Naive B cell (primary cell): ENCODE data around the gene KISS1R. TPM values are rescaled to one million over a fixed set of nuclear protein-coding genes. Genes with fewer than 3 reads are reported as not detected.
"Not testable (repeated sequence)": the region's sequence is repeated elsewhere in the genome, so short reads cannot be mapped to it uniquely, and the experiment has no call there.

Experiments used
- ATAC-seq, 2 donors: fragments of 150-1000 bp; cut with Tn5 transposase; 2 replicates each; pipeline ENCODE4 v1.10.0; 2021; ENCODE audit warnings: low read depth in 2 of 2, mild to moderate bottlenecking in 2 of 2, moderate library complexity in 2 of 2
- DNase-seq: peaks from one replicate; pipeline ENCODE4 v3.0.0; 2022
- H3K27ac Mint-ChIP-seq, 6 donors: one replicate each; pipeline ENCODE4 v1.8.0; 2020 to 2022; ENCODE audit warnings: mild to moderate bottlenecking in 6 of 6, mixed read lengths in 6 of 6, moderate library complexity in 5 of 6, inconsistent platforms in 2 of 6
- H3K27me3 Mint-ChIP-seq, 3 donors: one replicate each; pipeline ENCODE4 v1.8.0; 2021 to 2022; ENCODE audit warnings: mixed read lengths in 3 of 3, mild to moderate bottlenecking in 1 of 3
- H3K36me3 Mint-ChIP-seq, 2 donors: one replicate each; pipeline ENCODE4 v1.8.0; 2020 to 2022; ENCODE audit warnings: mixed read lengths in 2 of 2, inconsistent platforms in 1 of 2, mild to moderate bottlenecking in 1 of 2
- H3K4me1 Mint-ChIP-seq, 3 donors: one replicate each; pipeline ENCODE4 v1.8.0; 2020 to 2022; ENCODE audit warnings: mixed read lengths in 3 of 3, inconsistent platforms in 1 of 3, mild to moderate bottlenecking in 1 of 3, moderate library complexity in 1 of 3
- H3K4me3 Mint-ChIP-seq, 8 donors: one replicate each; pipeline ENCODE4 v1.8.0; 2020 to 2022; ENCODE audit warnings: mild to moderate bottlenecking in 8 of 8, mixed read lengths in 8 of 8, moderate library complexity in 8 of 8, inconsistent platforms in 2 of 8
- H3K9me3 Mint-ChIP-seq, 7 donors: one replicate each; pipeline ENCODE4 v1.8.0; 2020 to 2022; ENCODE audit warnings: mixed read lengths in 7 of 7, mild to moderate bottlenecking in 5 of 7, inconsistent platforms in 2 of 7, moderate library complexity in 1 of 7
- polyA plus RNA-seq, 6 donors: library from polyadenylated mRNA; unstranded; fragments of 300-500 nt; fragmentation: Illumina TruSeq; gene quantifications; one replicate each; pipeline ENCODE4 v1.2.3, GENCODE V29; 2021; ENCODE audit warnings: low read depth in 6 of 6

The KISS1R gene
- polyA plus RNA-seq, 6 donors from 2014 or later, result 0.17 to 0.42 (median 0.33) TPM; not detected in 2

DNA sequence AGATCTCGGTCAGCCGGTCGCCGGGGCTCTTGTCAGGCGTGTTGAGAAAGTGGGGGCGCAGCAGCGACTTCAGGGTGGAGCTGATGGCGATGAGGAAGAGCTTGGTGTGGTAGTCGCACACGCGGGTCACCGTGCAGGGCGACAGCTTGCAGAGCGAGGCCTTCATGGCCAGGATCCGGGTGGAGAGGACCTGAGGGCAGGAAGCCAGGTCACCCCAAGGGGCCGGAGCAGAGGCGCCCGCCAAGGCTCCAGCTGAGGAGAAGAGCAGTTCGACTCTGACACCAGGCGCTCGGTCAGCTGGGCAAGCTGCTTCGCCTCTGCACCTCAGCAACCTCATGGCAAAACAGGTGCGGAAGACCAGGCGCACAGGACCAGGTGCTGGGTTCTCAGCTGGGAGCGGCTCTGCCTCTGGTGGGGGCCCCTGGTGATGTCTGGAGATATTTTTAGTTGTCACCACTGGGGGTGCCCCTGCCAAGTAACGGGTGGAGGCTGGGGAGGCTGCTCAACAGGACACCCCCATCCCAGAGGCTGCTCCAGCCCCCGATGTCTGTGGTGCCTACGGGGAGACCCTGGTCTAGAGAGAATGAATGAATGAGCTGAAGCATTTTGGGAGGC, 41.8 kb upstream of the KISS1R start:
- Mint-ChIP-seq H3K36me3 (peaks cover 0 to 4% of the 10 kb centered on the region in 2 donors), H3K4me3 (peak overlapping the region in 1 of 8 donors; percentile 20), H3K27ac (peak overlapping the region in 1 of 6 donors; percentile 49), H3K9me3 (no peaks in the 10 kb centered on the region), H3K4me1 (peaks cover 8 to 14% (median 11%) of the 10 kb centered on the region in 3 donors), H3K27me3 (no peaks in the 10 kb centered on the region)
- ATAC-seq, result no peak
- DNase-seq, result no peak

DNA sequence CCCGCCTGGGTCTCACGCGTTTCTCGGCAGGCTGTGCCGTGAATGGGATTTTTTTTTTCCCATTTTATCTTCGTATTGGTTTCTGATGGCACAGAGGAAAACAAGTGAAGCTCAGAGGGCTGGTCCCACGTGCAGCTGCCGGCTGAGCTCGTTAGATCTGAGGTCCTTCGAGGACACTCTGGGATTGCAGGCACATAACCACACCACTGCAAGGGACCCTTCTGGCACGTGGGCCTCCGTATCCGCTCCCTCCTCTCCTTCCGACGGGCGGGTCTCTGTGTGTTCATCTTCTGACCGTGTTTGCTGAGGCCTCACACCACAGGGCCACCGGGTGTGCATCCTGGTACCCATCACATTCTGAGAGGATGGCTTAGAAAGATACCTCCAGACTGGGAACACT, 41.0 kb upstream of the KISS1R start:
- H3K4me3 Mint-ChIP-seq, result no peak overlapping the region
- ATAC-seq, result no peak
- peaks cover 8 to 14% (median 10%) of the 10 kb centered on the region in 3 donors for H3K4me1 Mint-ChIP-seq
- H3K27ac Mint-ChIP-seq, result peak overlapping the region in 2 of 6 donors; percentile 16 to 71
- DNase-seq, result no peak
- no peaks in the 10 kb centered on the region for H3K9me3 Mint-ChIP-seq
- H3K27me3 Mint-ChIP-seq, result no peaks in the 10 kb centered on the region
- no peaks in the 10 kb centered on the region for H3K36me3 Mint-ChIP-seq

DNA sequence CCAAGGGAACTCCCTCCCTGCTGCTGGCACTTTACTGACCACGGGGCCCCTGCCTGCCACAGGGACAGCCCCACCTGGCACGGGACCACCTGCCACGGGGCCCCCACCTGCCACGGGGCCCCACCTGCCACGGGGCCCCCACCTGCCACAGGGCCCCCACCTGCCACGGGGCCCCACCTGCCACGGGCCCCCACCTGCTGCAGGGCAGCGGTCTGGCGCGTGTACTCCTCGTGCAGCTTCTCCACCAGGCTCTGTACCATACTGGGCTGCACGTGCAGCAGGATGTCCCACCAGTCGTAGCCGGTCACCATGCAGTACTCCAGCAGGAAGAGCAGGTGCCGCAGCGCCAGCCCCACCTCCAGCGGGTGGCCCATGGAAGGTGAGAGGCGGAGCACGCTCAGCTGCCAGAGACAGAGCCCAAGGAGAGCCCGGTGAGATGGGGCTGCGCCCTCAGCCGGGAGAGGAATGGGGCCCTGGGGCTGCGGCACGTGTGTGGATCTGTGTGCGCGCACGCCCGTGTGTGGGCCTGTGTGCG, 40.3 kb upstream of the KISS1R start:
- Mint-ChIP-seq H3K4me1 (peaks cover 8 to 14% (median 10%) of the 10 kb centered on the region in 3 donors), H3K4me3 (no peak overlapping the region), H3K9me3 (no peaks in the 10 kb centered on the region), H3K27ac (no peak overlapping the region), H3K36me3 (no peaks in the 10 kb centered on the region), H3K27me3 (no peaks in the 10 kb centered on the region)
- ATAC-seq (no peak), DNase-seq (no peak)

DNA sequence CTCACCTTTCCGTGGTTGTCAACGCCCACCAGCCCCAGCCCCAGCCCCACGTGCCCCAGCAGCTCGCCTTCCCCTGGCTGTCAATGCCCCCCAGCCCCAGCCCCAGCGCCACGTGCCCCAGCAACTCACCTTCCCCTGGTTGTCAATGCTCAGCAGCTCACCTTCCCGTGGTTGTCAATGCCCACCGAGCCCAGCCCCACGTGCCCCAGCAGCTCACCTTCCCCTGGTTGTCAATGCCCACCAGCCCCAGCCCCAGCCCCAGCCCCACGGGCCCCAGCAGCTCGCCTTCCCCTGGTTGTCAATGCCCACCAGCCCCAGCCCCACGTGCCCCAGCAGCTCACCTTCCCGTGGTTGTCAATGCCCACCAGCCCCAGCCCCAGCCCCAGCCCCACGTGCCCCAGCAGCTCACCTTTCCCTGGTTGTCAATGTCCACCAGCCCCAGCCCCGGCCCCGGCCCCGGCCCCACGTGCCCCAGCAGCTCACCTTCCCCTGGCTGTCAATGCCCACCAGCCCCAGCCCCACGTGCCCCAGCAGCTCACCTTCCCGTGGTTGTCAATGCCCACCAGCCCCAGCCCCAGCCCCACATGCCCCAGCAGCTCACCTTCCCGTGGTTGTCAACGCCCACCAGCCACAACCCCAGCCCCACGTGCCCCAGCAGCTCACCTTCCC, 39.0 kb upstream of the KISS1R start:
- H3K9me3 Mint-ChIP-seq, H3K4me1 Mint-ChIP-seq, H3K4me3 Mint-ChIP-seq, DNase-seq, H3K36me3 Mint-ChIP-seq, ATAC-seq, H3K27ac Mint-ChIP-seq, H3K27me3 Mint-ChIP-seq: not testable (repeated sequence)

DNA sequence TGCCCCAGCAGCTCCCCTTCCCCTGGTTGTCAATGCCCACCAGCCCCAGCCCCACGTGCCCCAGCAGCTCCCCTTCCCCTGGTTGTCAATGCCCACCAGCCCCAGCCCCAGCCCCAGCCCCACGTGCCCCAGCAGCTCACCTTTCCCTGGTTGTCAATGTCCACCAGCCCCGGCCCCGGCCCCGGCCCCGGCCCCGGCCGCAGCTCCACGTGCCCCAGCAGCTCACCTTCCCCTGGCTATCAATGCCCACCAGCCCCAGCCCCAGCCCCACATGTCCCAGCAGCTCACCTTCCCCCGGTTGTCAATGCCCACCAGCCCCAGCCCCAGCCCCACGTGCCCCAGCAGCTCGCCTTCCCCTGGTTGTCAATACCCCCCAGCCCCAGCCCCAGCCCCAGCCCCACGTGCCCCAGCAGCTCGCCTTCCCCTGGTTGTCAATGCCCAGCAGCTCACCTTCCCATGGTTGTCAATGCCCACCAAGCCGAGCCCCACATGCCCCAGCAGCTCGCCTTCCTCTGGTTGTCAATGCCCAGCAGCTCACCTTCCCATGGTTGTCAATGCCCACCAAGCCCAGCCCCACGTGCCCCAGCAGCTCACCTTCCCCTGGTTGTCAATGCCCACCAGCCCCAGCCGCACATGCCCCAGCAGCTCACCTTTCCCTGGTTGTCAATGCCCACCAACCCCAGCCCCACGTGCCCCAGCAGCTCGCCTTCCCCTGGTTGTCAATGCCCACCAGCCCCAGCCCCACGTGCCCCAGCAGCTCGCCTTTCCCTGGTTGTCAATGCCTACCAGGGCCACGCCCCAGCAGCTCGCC, 38.2 kb upstream of the KISS1R start:
- not testable (repeated sequence) for H3K9me3 Mint-ChIP-seq, H3K27me3 Mint-ChIP-seq, ATAC-seq, H3K4me1 Mint-ChIP-seq, DNase-seq, H3K27ac Mint-ChIP-seq, H3K36me3 Mint-ChIP-seq, H3K4me3 Mint-ChIP-seq

DNA sequence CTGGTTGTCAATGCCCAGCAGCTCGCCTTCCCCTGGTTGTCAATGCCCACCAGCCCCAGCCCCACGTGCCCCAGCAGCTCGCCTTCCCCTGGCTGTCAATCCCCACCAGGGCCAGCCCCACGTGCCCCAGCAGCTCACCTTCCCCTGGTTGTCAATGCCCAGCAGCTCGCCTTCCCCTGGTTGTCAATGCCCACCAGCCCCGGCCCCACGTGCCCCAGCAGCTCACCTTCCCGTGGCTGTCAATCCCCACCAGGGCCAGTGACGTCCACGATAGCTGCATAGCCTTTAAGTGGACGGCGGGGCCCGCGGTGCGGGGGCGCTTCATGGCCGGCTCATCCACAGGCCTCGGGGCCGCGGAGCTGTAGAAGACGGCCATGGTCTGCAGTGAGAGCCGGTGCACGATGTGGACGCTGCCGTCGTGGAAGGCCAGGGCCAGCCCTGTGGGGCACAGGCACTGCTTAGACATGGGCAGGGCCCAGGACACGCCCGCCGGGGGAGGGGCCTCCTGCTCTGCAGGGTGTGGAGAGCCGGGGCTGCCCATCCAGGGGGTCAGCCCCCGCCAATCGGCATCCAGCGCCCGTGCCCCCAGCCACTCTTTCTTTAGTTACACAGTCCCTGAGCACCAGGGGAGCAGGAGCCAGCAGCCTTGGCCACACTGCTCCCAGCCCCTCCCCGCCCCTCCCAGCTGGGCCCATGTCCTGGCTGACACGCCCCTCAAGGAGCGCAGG, 37.3 kb upstream of the KISS1R start:
- H3K4me3 Mint-ChIP-seq, result no peak overlapping the region
- peaks cover 2 to 8% (median 5%) of the 10 kb centered on the region in 3 donors for H3K4me1 Mint-ChIP-seq
- no peaks in the 10 kb centered on the region for H3K27me3 Mint-ChIP-seq
- no peak overlapping the region for H3K27ac Mint-ChIP-seq
- no peaks in the 10 kb centered on the region for H3K9me3 Mint-ChIP-seq
- DNase-seq (no peak), ATAC-seq (no peak)
- no peaks in the 10 kb centered on the region for H3K36me3 Mint-ChIP-seq

DNA sequence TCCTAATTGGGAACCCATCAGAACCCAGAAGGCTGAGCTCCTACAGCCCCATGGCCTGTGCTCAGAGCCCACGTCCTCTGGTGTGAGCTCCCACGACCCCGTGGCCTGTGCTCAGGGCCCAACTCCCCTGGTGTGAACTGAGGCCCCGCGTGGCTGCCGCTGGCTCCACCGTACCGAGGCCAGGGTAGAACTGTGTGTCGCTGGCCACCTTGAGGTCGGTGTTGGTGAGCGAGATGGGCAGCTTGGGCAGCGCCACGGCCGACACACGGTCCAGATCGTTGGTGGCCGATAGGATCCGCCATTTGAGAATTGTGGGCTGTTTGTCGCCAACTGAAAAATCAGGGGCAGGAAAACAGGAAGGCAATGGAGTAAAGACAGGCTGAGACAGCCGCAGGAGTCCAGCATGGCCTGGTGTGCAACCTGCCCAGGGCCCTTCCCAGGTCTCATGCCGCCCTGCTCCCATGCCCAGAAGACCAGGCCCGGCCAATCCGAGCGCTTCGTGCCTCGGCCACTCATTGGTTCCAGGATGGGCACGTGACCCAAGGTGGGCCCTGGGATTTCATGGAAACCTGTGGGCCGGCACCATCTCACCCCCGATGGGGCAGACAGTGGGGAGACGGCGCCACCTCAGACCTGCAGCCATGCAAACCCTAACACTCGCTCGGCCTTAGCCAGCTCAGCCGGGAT, 35.6 kb upstream of the KISS1R start:
- no peaks in the 10 kb centered on the region for H3K9me3 Mint-ChIP-seq
- no peaks in the 10 kb centered on the region for H3K36me3 Mint-ChIP-seq
- DNase-seq (no peak), ATAC-seq (no peak)
- peak overlapping the region in 1 of 6 donors; percentile 36 for H3K27ac Mint-ChIP-seq
- H3K4me3 Mint-ChIP-seq, result no peak overlapping the region
- no peaks in the 10 kb centered on the region for H3K27me3 Mint-ChIP-seq
- H3K4me1 Mint-ChIP-seq, result peaks cover 0 to 8% (median 5%) of the 10 kb centered on the region in 3 donors

DNA sequence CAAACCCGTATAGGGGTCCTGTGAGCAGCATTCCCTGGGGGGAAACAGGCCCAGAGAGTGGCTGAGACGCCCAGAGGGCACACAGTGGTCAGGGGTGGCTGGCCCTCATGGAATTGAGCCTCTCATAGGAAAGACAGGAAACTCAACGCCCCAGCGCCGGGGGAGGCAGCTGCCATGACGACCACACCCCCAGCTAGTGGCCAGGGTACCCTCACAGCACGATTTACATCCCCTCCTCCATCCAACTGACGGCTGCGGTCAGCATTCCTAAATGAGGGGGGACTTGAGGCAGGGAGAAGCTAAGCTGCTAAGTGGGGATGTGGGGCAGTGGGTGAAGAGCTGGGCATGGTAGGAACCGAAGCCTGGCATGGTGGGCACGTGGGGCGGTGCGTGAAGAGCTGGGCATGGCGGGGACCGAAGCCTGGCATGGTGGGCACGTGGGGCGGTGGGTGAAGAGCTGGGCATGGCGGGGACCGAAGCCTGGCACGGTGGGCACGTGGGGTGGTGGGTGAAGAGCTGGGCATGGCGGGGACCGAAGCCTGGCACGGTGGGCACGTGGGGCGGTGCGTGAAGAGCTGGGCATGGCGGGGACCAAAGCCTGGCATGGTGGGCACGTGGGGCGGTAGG, 34.1 kb upstream of the KISS1R start:
- no peaks in the 10 kb centered on the region for H3K9me3 Mint-ChIP-seq
- H3K4me3 Mint-ChIP-seq, result no peak overlapping the region
- H3K4me1 Mint-ChIP-seq, result peaks cover 2 to 8% (median 5%) of the 10 kb centered on the region in 3 donors
- no peaks in the 10 kb centered on the region for H3K36me3 Mint-ChIP-seq
- H3K27ac Mint-ChIP-seq, result peak overlapping the region in 1 of 6 donors; percentile 38
- no peak for DNase-seq
- no peaks in the 10 kb centered on the region for H3K27me3 Mint-ChIP-seq
- no peak for ATAC-seq

DNA sequence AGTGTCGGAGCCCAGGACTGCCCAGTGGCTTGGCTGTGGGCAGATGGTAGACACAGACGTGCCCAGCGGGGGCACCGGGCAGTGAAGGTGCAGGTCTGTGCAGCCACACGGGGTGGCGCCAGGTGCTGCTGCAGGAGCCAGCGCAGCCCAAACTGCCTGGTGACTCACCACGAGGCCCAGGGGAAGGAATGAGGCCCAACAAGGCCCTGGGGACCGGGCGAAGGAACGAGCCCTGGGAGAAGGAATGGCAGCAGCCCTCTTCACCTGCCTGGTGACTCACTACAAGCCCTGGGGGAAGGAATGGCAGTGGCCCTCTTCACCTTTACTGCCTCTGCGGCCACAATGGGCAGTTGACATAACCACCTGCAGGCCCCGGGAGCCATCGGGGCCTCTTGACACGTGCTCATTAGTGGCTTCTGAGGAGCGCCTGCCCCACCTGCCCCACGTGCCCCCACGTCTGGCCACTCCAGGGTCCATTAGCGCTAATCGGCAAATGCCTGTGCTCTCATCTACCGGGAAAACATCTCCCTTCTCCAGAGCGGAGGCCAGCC, 33.4 kb upstream of the KISS1R start:
- H3K27ac Mint-ChIP-seq, result peak overlapping the region in 1 of 6 donors; percentile 47
- H3K36me3 Mint-ChIP-seq, result no peaks in the 10 kb centered on the region
- ATAC-seq (no peak), DNase-seq (no peak)
- no peaks in the 10 kb centered on the region for H3K27me3 Mint-ChIP-seq
- peaks cover 2 to 8% (median 8%) of the 10 kb centered on the region in 3 donors for H3K4me1 Mint-ChIP-seq
- H3K9me3 Mint-ChIP-seq, result no peaks in the 10 kb centered on the region
- H3K4me3 Mint-ChIP-seq, result no peak overlapping the region

DNA sequence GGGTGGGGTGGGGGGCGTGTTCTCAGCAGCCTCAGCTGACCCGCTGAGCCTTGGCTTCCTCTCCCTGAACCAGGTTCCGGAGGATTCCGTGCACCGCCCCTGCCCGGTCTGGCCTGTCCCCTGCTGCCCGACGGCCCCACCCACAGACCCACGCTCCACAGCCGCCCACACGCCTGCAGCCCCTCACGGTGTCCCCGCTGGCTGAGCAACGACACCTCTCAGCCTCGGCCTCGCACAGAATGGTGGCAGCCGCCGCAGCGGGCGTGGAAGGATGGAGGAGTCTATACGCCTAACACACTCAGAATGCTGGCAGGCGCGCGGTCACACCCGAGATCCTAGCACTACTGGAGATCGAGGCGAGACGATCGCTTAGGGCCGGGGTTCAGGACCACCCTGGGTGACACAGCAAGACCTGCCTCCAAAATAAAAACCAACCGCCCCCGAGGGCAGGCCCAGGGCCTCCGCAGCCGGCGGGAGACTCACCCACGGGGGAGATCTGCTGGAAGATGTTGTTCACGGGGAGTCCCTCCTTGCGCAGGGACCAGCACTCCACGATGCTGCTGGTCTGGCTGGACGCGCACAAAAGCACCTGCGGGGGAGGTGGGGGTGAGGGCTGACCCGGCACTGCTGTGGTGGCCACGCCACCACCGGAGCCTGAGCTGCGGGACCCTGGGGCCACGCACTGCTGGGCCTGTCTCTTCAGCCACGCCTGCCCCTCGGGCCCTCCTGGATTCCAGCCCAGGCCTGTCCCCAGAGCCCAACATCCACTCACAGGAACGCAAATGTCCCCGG, 32.5 kb upstream of the KISS1R start:
- no peaks in the 10 kb centered on the region for H3K36me3 Mint-ChIP-seq
- no peaks in the 10 kb centered on the region for H3K9me3 Mint-ChIP-seq
- ATAC-seq, result no peak
- peak overlapping the region in 3 of 6 donors; percentile 36 to 86 (median 76) for H3K27ac Mint-ChIP-seq
- H3K4me1 Mint-ChIP-seq, result peaks cover 5 to 9% (median 7%) of the 10 kb centered on the region in 3 donors
- no peak overlapping the region for H3K4me3 Mint-ChIP-seq
- DNase-seq, result no peak
- no peaks in the 10 kb centered on the region for H3K27me3 Mint-ChIP-seq

DNA sequence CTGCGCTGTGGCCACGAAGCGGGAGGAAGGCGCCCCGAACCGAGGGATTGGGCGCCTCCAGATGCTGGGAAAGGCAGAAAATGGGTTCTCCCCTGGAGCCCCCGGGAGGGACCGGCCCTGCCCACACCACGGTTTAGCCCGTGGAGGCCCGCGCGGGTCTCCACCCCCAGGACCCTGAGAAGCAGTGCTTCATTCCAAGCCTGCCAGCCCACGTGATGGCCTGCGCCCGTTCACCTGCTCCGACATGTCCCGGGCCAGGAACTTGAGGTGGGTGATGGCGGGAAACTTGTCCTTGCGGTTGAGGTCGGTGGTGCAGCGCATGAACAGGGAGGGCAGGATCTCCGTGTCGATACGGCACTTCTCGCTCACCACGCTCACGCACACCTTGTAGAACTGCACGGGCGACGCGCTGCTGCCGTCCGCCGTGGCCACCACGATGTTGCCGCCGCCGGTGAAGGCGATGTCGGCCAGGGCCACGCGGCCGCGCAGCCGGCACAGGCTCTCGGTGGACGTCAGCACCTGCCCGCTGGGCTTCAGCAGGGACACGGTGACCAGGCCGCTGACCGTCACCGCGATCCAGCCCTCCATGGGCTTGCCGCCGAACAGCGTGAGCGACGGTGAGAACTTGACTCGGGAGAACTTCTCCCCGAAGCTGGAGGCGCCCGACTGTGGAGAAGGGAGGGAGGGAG, 31.5 kb upstream of the KISS1R start:
- H3K36me3 Mint-ChIP-seq, result no peaks in the 10 kb centered on the region
- peak overlapping the region in 1 of 6 donors; percentile 36 for H3K27ac Mint-ChIP-seq
- peaks cover 3 to 9% (median 7%) of the 10 kb centered on the region in 3 donors for H3K4me1 Mint-ChIP-seq
- peak overlapping the region in 1 of 8 donors; percentile 60 for H3K4me3 Mint-ChIP-seq
- DNase-seq (no peak), ATAC-seq (no peak)
- no peaks in the 10 kb centered on the region for H3K9me3 Mint-ChIP-seq
- H3K27me3 Mint-ChIP-seq, result no peaks in the 10 kb centered on the region
